Breast epithelium (tissue), 3 donors: Measurements from ENCODE around the gene RBBP9.

ENCODE experiments used
- CTCF ChIP-seq, 3 donors: fragments of 450-650 bp; IDR thresholded peaks; one replicate each; pipeline ENCODE4 v1.5.1; 2016 to 2017; ENCODE audit warnings: antibody characterized with exemption in 3 of 3, mild to moderate bottlenecking in 3 of 3, moderate library complexity in 3 of 3
- POLR2A ChIP-seq: fragments of 450-650 bp; IDR thresholded peaks from one replicate; pipeline ENCODE4 v1.6.1; 2016; ENCODE audit warnings: antibody characterized with exemption, mild to moderate bottlenecking, moderate library complexity

- TF ChIP-seq CTCF (IDR thresholded peaks at IDR 0.05): no peak
- TF ChIP-seq POLR2A: no peak
Observed at GRCh38 chr20:18440403-18440802, 56.6 kb downstream of the RBBP9 start.
